HepG2 (cell line): ENCODE measurements around the gene OR6C76. TPM values are rescaled to one million over a fixed set of nuclear protein-coding genes. Genes with fewer than 3 reads are reported as not detected.

Experiments used
- ATAC-seq: fragments of 200-7000 bp; cut with Tn5 transposase; 3 replicates; pipeline ENCODE4 v1.9.1; 2020; ENCODE audit warnings: mild to moderate bottlenecking, moderate library complexity
- BruUV-seq: library from RNA; stranded (reverse); fragments of 400-500 nt; replicated peaks from 2 replicates; lab custom pipeline; 2021; lab: Mats Ljungman, UMichigan
- CTCF ChIA-PET: fragments of 300-600 bp; formaldehyde crosslinking; extraction: SDS; loops from one replicate; lab custom pipeline; 2021; ENCODE audit warnings: low total read pairs, inconsistent platforms, low intra/inter-chr PET ratio; lab: Yijun Ruan, JAX
- POLR2A ChIA-PET: fragments of 350-600 bp; sonication (Branson Sonifier 250); formaldehyde crosslinking; loops from one replicate; lab custom pipeline; 2020; ENCODE audit warnings: antibody characterized with exemption, inconsistent platforms; lab: Yijun Ruan, JAX
- DNase-seq: peaks from one replicate; pipeline ENCODE4 v3.0.0-alpha.2; 2015; ENCODE audit warnings: low spot score
- FAIRE-seq: peaks from 3 replicates; lab custom pipeline; 2011; peaks lifted over from hg19 to GRCh38; lab: Jason Lieb, UNC
- H2AFZ ChIP-seq: one replicate; pipeline ENCODE4 v1.6.1; 2011; ENCODE audit warnings: low read length, inconsistent platforms
- H3K27ac ChIP-seq: fragments of 300-600 bp; 3 replicates; pipeline ENCODE4 v1.8.0; 2011; ENCODE audit warnings: mixed run types, mild to moderate bottlenecking, mixed read lengths, low read length, inconsistent platforms; ENCODE audit not compliant: insufficient read depth; ENCODE audit errors: extremely low read length
- H3K27me3 ChIP-seq, 2 experiments: fragments of 200-600 bp in 1 of 2; 2 replicates in 1 of 2; 3 replicates in 1 of 2; pipeline versions ENCODE4 v1.6.0 to v1.8.0; 2011; ENCODE audit warnings: low read length in 2 of 2, mild to moderate bottlenecking in 2 of 2, moderate library complexity in 2 of 2, inconsistent platforms in 1 of 2; ENCODE audit not compliant: insufficient read depth in 2 of 2, control insufficient read depth in 1 of 2
- H3K36me3 ChIP-seq, 2 experiments: fragments of 200-600 bp in 1 of 2; replicated peaks in 1 of 2; 2 replicates in 1 of 2; 3 replicates in 1 of 2; pipeline versions ENCODE4 v1.5.1 to v1.8.0; 2011; ENCODE audit warnings: low read length in 2 of 2, inconsistent platforms in 1 of 2; ENCODE audit not compliant: insufficient read depth in 2 of 2, control insufficient read depth in 1 of 2
- H3K4me1 ChIP-seq: 2 replicates; pipeline ENCODE4 v1.5.1; 2012; ENCODE audit warnings: low read length, inconsistent platforms; ENCODE audit not compliant: insufficient read depth
- H3K4me2 ChIP-seq: 2 replicates; pipeline ENCODE4 v1.6.0; 2011; ENCODE audit warnings: low read depth, low read length, inconsistent platforms
- H3K4me3 ChIP-seq, 3 experiments: fragments of 200-600 bp in 1 of 3; sonication (generic), shearing (Covaris generic) in 1 of 3; replicated peaks in 1 of 3; 2 replicates each; pipeline ENCODE4 v1.5.1; 2011 to 2016; ENCODE audit warnings: low read length in 3 of 3, inconsistent platforms in 2 of 3, low read depth in 2 of 3, mild to moderate bottlenecking in 2 of 3, control low read depth in 1 of 3, mixed read lengths in 1 of 3; ENCODE audit not compliant: insufficient read depth in 1 of 3
- H3K79me2 ChIP-seq: one replicate; pipeline ENCODE4 v1.6.1; 2011; ENCODE audit warnings: low read length, inconsistent platforms; ENCODE audit not compliant: insufficient read depth
- H3K9ac ChIP-seq: 2 replicates; pipeline ENCODE4 v1.6.0; 2011; ENCODE audit warnings: mild to moderate bottlenecking, low read depth, low read length, inconsistent platforms; ENCODE audit not compliant: insufficient read depth
- H3K9me3 ChIP-seq: 2 replicates; pipeline ENCODE4 v1.5.1; 2012; ENCODE audit warnings: mild to moderate bottlenecking, low read length
- H4K20me1 ChIP-seq: 2 replicates; pipeline ENCODE4 v1.6.0; 2011; ENCODE audit warnings: inconsistent platforms, mild to moderate bottlenecking, low read length, moderate library complexity; ENCODE audit not compliant: insufficient read depth
- BRCA1 ChIP-seq: sonication (generic); formaldehyde crosslinking; IDR thresholded peaks from 2 replicates; pipeline ENCODE4 v1.4.0; 2020; ENCODE audit warnings: missing genetic modification reagents
- FOXK2 ChIP-seq: fragments of 450-650 bp; IDR thresholded peaks from 2 replicates; pipeline ENCODE4 v1.6.1; 2016
- HNRNPH1 ChIP-seq: fragments of 200-400 bp; formaldehyde crosslinking; optimal IDR thresholded peaks from 2 replicates; pipeline ENCODE3; 2017; ENCODE audit warnings: mild to moderate bottlenecking, low read depth, low read length
- IRF2 ChIP-seq: IDR thresholded peaks from 2 replicates; pipeline ENCODE4 v1.6.1; 2018; ENCODE audit warnings: missing genetic modification reagents, missing compliant biosample characterization
- KDM1A ChIP-seq: IDR thresholded peaks from 2 replicates; pipeline ENCODE4 v1.6.1; 2016; ENCODE audit warnings: missing compliant biosample characterization
- SP4 ChIP-seq: sonication (generic); formaldehyde crosslinking; IDR thresholded peaks from 2 replicates; pipeline ENCODE4 v1.8.1; 2023; ENCODE audit warnings: mild to moderate bottlenecking, missing genetic modification reagents
- TBL1XR1 ChIP-seq: fragments of 150-350 bp; IDR thresholded peaks from 2 replicates; pipeline ENCODE4 v1.6.1; 2014; ENCODE audit warnings: borderline replicate concordance, low read length; ENCODE audit not compliant: partially characterized antibody
- TEF ChIP-seq: sonication (generic); formaldehyde crosslinking; IDR thresholded peaks from 2 replicates; pipeline ENCODE4 v1.5.0; 2020; ENCODE audit warnings: missing genetic modification reagents
- ZFP36 ChIP-seq: fragments of 150-350 bp; IDR thresholded peaks from 2 replicates; pipeline ENCODE4 v1.6.1; 2018; ENCODE audit warnings: borderline replicate concordance, low read length, low read depth; ENCODE audit not compliant: partially characterized antibody
- ZFP41 ChIP-seq: sonication (generic); formaldehyde crosslinking; IDR thresholded peaks from 2 replicates; pipeline ENCODE4 v1.4.0; 2020; ENCODE audit warnings: mild to moderate bottlenecking, missing genetic modification reagents, borderline replicate concordance
- WGBS: methylation state at CpG from one replicate; pipeline ENCODE4 v1.1.6; 2017; ENCODE audit warnings: low lambda C conversion rate; 5-methylcytosine and 5-hydroxymethylcytosine counted together
- in situ Hi-C: cut with HindIII; loops from 2 replicates; pipeline ENCODE4 v1.10.0; 2017; ENCODE audit warnings: low pct_unique_long_range_greater_than_20kb; ENCODE audit not compliant: extremely low pct_ligation_motif_present
- intact Hi-C: fragments of 100-400 bp; cut with micrococcal nuclease; formaldehyde crosslinking; loops from one replicate; pipeline ENCODE4 v1.10.0; 2022; ENCODE audit not compliant: unreplicated experiment
- polyA plus RNA-seq, 8 experiments: library from polyadenylated mRNA; depleted of rRNA in 3 of 8; stranded (reverse) in 7 of 8; unstranded in 1 of 8; fragments of >200 nt; fragmentation: Illumina TruSeq in 4 of 8; extraction: Trizol in 4 of 8; gene quantifications; 2 replicates each; pipeline versions ENCODE4 v1.2.1 to v1.2.3, GENCODE V29; 2011 to 2016; ENCODE audit warnings: low read depth in 4 of 8, missing spikeins in 1 of 8, mixed read lengths in 1 of 8; ENCODE audit not compliant: insufficient read depth in 1 of 8
- total RNA-seq, 5 experiments: library from RNA; depleted of rRNA; stranded (reverse); fragments of >200 nt; fragmentation: Illumina TruSeq; extraction: Trizol; gene quantifications; 2 replicates each; pipeline ENCODE4 v1.2.3, GENCODE V29; 2016; ENCODE audit warnings: low read depth in 1 of 5
- TF ChIP-seq, protein P1 (sequence below), 2 experiments: fragments of 450-650 bp in 1 of 2; sonication (generic) in 1 of 2; formaldehyde crosslinking; IDR thresholded peaks; 2 replicates each; pipeline versions ENCODE4 v1.5.0 to v1.8.0; 2020 to 2022; ENCODE audit warnings: mild to moderate bottlenecking in 1 of 2, missing genetic modification reagents in 1 of 2

The OR6C76 gene
- total and polyA plus RNA-seq, 2 of the 13 experiments (the other 11 are each of a cell fraction or from before 2014, with no cell fraction given): not detected

GRCh38 chr12:55470088-55470829 lies 44.2 kb downstream of the OR6C76 start, which contains the start of gene OR6C70:
TSS of gene OR6C70 (minus strand) at chr12:55470138. CDS start at chr12:55470138, 0 bp downstream.
- no peak for ATAC-seq
- FAIRE-seq: no peak
- no peaks in the 10 kb centered on the region for H3K4me1 ChIP-seq
- H3K79me2 ChIP-seq: no peaks in the 10 kb centered on the region
- CTCF ChIA-PET: no interaction called here
- no TSS peak for BruUV-seq
- no peaks in the 10 kb centered on the region for H3K36me3 ChIP-seq
- TF ChIP-seq SP4 (CRISPR knock-in tag): no peak
- no peak for TF ChIP-seq ZFP36
- no peak for TF ChIP-seq TBL1XR1
- TF ChIP-seq, protein P1, sequence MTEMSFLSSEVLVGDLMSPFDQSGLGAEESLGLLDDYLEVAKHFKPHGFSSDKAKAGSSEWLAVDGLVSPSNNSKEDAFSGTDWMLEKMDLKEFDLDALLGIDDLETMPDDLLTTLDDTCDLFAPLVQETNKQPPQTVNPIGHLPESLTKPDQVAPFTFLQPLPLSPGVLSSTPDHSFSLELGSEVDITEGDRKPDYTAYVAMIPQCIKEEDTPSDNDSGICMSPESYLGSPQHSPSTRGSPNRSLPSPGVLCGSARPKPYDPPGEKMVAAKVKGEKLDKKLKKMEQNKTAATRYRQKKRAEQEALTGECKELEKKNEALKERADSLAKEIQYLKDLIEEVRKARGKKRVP (CRISPR knock-in tag; IDR thresholded peaks at IDR 0.05): no peak
- TF ChIP-seq TEF: no peak
- TF ChIP-seq HNRNPH1: no peak
- no peak for TF ChIP-seq BRCA1 (CRISPR knock-in tag)
- TF ChIP-seq FOXK2: no peak
- no peak for TF ChIP-seq ZFP41 (CRISPR knock-in tag)
- TF ChIP-seq IRF2: no peak
- TF ChIP-seq KDM1A: no peak
- POLR2A ChIA-PET: no interaction called here
- H3K9me3 ChIP-seq: no peaks in the 10 kb centered on the region
- no peak for DNase-seq
- no peak within 1 kb of the TSS for H3K4me3 ChIP-seq
- in situ Hi-C loops (no loop called here), intact Hi-C loops (no loop called here)
- H3K27ac ChIP-seq: no peak within 1 kb of the TSS
- H2AFZ ChIP-seq: no peak within 1 kb of the TSS
- no peak within 1 kb of the TSS for H3K4me2 ChIP-seq
- H3K9ac ChIP-seq: no peak within 1 kb of the TSS
- H3K27me3 ChIP-seq: no peaks in the 10 kb centered on the region
- 39% methylated on average over 3 of the region's 3 CpGs for WGBS
- H4K20me1 ChIP-seq: no peaks in the 10 kb centered on the region
